ENCODE results near the gene B3GNT4. TPM values are rescaled to one million over a fixed set of nuclear protein-coding genes. Genes with fewer than 3 reads are reported as not detected.

The B3GNT4 gene
- 1 to 10 TPM; 1.6 to 1.8 TPM for total RNA-seq
- 1.4 TPM for polyA plus RNA-seq (2013, experiment 1 of 2)
- polyA plus RNA-seq (2013, experiment 2 of 2), result 0.41 TPM
- long read RNA-seq, experiment 1, partial matches to known transcripts, result 0 of 1 reads
- long read RNA-seq, experiment 1, other reads (novel, unspliced or antisense), result 0 of 1 reads
- long read RNA-seq, experiment 2, result 0 reads
- long read RNA-seq, experiment 3, partial matches to known transcripts, result 1 of 6 reads
- long read RNA-seq, experiment 3, other reads (novel, unspliced or antisense), result 0 of 6 reads
- long read RNA-seq, experiment 4, partial matches to known transcripts, result 0 of 1 reads
- long read RNA-seq, experiment 4, other reads (novel, unspliced or antisense), result 0 of 1 reads

DNA sequence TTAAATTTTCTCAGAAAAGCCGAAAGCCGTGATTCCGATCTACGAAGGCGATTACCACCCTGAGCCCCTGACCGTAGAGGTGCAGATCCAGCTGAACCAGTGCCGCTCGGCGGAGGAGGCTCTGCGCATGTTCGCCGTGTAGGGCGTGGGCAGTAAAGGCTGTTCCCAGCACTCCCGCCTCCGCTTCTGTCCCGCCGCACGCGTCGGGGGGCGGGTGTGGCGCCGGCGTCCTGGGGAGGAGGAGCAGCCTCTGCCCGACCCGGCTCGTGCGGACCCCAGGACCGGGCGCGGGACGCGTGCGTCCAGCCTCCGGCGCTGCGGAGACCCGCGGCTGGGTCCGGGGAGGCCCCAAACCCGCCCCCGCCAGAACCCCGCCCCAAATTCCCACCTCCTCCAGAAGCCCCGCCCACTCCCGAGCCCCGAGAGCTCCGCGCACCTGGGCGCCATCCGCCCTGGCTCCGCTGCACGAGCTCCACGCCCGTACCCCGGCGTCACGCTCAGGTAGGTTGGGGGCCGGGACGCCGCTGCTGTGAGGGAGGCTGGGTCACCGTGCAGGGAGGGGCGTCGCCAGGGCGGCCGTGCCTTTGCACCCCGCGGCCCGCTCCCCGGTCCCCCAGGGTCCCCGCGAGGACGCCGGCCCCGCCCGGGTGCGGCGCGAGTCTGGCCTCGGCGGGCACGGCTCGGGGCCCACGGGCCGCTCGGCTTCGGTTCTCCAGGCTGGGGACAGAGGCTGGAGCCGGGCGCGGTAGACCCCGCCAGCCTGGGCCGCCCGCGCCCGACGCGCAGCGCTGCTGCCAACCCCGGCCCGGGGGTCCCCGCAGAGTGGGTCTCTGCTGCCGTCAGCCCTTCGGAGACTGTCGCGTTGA is at the start of gene B3GNT4:
Gene B3GNT4, plus strand, starts transcription at position 409 of the 866 bp plus-strand sequence. CDS start 910 bp downstream, outside the sequence.
- Histone ChIP-seq H3K36me3 (ENCODE audit: control insufficient read depth, insufficient read depth, low read length) (peaks cover 20% of the 10 kb centered on the region), H3K9ac (ENCODE audit: extremely low read depth, low read length, poor library complexity, severe bottlenecking) (peak within 1 kb of the TSS; percentile 16), H3K27ac (ENCODE audit: low read depth, low read length) (no peak within 1 kb of the TSS), H3K9me3 (ENCODE audit: control insufficient read depth, low read length) (no peaks in the 10 kb centered on the region), H3K4me1 (ENCODE audit: control insufficient read depth, insufficient read depth, low read length) (no peaks in the 10 kb centered on the region), H3K4me3 (ENCODE audit: low read length) (peak within 1 kb of the TSS; percentile 75), H3K27me3 (ENCODE audit: control insufficient read depth, insufficient read depth, low read length, poor library complexity, severe bottlenecking) (peaks cover 17% of the 10 kb centered on the region)
- H3K27ac Mint-ChIP-seq, result no peak within 1 kb of the TSS
- H3K36me3 Mint-ChIP-seq (ENCODE audit: low read depth), result peaks cover 14% of the 10 kb centered on the region
- TF ChIP-seq CTCF (conservative IDR thresholded peaks at IDR 0.05), result no peak
- DNase-seq, result peak; percentile 93
- peaks cover 5% of the 10 kb centered on the region for H3K4me1 Mint-ChIP-seq
- 1 to 3% methylated on average over 13 to 96 of the region's 104 CpGs for WGBS, 2 experiments (ENCODE audit: insufficient coverage in 1 of 2, insufficient read length in 1 of 2)
- peaks cover 60% of the 10 kb centered on the region for H3K27me3 Mint-ChIP-seq (ENCODE audit: insufficient read depth)
- H3K4me3 Mint-ChIP-seq, result peak within 1 kb of the TSS; percentile 58
- no peaks in the 10 kb centered on the region for H3K9me3 Mint-ChIP-seq

DNA sequence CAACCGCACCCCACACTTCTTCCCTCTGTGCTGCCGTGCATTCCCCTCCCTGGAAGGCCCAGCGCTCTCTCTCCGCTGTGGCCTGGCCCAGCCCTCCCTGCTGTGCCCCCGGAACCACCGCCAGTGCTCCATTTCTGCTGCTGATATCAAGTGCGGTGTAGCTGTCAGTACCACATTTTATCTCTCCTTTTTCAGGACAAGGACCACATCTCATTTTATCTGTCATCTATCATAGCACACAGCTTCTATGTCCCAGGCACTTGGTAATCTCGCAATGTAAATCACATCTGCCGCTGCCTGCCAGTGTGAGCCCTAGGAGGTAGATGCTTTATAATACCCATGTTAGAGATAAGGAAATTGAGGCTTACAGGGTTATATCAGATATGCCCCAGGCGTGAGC is 47.8 kb upstream of the B3GNT4 start:
- H3K4me1 Mint-ChIP-seq, result peaks cover 17% of the 10 kb centered on the region
- peaks cover 3% of the 10 kb centered on the region for H3K9me3 Mint-ChIP-seq
- no peak overlapping the region for H3K27ac ChIP-seq (ENCODE audit: low read depth, low read length)
- DNase-seq, result peak; percentile 73
- H3K9me3 ChIP-seq (ENCODE audit: control insufficient read depth, low read length), result no peaks in the 10 kb centered on the region
- no peak overlapping the region for H3K9ac ChIP-seq (ENCODE audit: extremely low read depth, low read length, poor library complexity, severe bottlenecking)
- peaks cover 2% of the 10 kb centered on the region for H3K27me3 Mint-ChIP-seq (ENCODE audit: insufficient read depth)
- H3K36me3 Mint-ChIP-seq (ENCODE audit: low read depth), result no peaks in the 10 kb centered on the region
- TF ChIP-seq CTCF (conservative IDR thresholded peaks at IDR 0.05), result no peak
- no peaks in the 10 kb centered on the region for H3K36me3 ChIP-seq (ENCODE audit: control insufficient read depth, insufficient read depth, low read length)
- H3K4me3 ChIP-seq (ENCODE audit: low read length), result no peak overlapping the region
- peak overlapping the region; percentile 41 for H3K27ac Mint-ChIP-seq
- no peak overlapping the region for H3K4me3 Mint-ChIP-seq
- peaks cover 3% of the 10 kb centered on the region for H3K4me1 ChIP-seq (ENCODE audit: control insufficient read depth, insufficient read depth, low read length)
- 51 to 73% methylated on average over 10 of the region's 10 CpGs for WGBS, 2 experiments (ENCODE audit: insufficient coverage in 1 of 2, insufficient read length in 1 of 2)
- H3K27me3 ChIP-seq (ENCODE audit: control insufficient read depth, insufficient read depth, low read length, poor library complexity, severe bottlenecking), result no peaks in the 10 kb centered on the region

DNA sequence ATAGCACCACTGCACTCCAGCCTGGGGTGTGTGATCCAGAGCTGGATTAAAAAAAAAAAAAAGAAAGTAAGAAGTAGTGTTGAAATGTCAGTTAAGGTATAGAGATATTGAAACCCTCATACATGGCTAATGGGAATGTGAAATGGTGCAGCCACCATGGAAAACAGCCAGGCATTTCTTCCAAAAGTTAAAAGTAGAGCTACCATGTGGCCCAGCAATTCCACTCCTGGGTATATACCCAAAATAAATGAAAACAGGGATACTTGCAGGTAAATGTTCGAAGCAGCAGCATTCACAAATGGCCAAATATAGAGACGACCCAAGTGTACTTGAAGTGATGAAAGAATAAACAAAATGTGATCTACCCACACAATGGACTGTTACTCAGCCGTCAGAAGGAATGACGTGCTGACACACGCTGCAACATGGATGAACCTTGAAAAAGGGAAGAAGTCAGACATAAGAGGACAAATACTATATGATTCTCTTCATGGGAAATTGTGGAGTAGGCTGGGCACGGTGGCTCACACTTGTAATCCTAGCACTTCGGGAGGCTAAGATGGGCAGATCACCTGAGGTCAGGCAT is 44.7 kb upstream of the B3GNT4 start:
- H3K27ac ChIP-seq (ENCODE audit: low read depth, low read length), result no peak overlapping the region
- Mint-ChIP-seq H3K9me3 (peaks cover 19% of the 10 kb centered on the region), H3K27me3 (ENCODE audit: insufficient read depth) (peaks cover 2% of the 10 kb centered on the region)

More for the DNA sequence above, 44.7 kb upstream of the B3GNT4 start:
- H3K27me3 ChIP-seq (ENCODE audit: control insufficient read depth, insufficient read depth, low read length, poor library complexity, severe bottlenecking), result no peaks in the 10 kb centered on the region
- no peaks in the 10 kb centered on the region for H3K9me3 ChIP-seq (ENCODE audit: control insufficient read depth, low read length)
- no peaks in the 10 kb centered on the region for H3K36me3 ChIP-seq (ENCODE audit: control insufficient read depth, insufficient read depth, low read length)
- no peak for DNase-seq
- H3K4me3 Mint-ChIP-seq, result no peak overlapping the region
- no peak for TF ChIP-seq CTCF (conservative IDR thresholded peaks at IDR 0.05)
- 92 to 95% methylated on average over 6 to 7 of the region's 7 CpGs for WGBS, 2 experiments (ENCODE audit: insufficient coverage in 1 of 2, insufficient read length in 1 of 2)
- peaks cover 10% of the 10 kb centered on the region for H3K4me1 Mint-ChIP-seq
- H3K27ac Mint-ChIP-seq, result no peak overlapping the region
- H3K4me3 ChIP-seq (ENCODE audit: low read length), result no peak overlapping the region
- H3K9ac ChIP-seq (ENCODE audit: extremely low read depth, low read length, poor library complexity, severe bottlenecking), result no peak overlapping the region
- H3K4me1 ChIP-seq (ENCODE audit: control insufficient read depth, insufficient read depth, low read length), result peaks cover 3% of the 10 kb centered on the region
- H3K36me3 Mint-ChIP-seq (ENCODE audit: low read depth), result no peaks in the 10 kb centered on the region
